OCI-LY1 (cell line): ENCODE measurements around the gene ACVR1.

Experiments
- H2AFZ ChIP-seq: fragments of 200-600 bp; sonication (generic), shearing (Covaris generic); 2 replicates; pipeline ENCODE4 v1.6.0; 2014; ENCODE audit warnings: antibody characterized with exemption, mild to moderate bottlenecking, low read length
- H3F3A ChIP-seq: fragments of 200-600 bp; sonication (generic), shearing (Covaris generic); 2 replicates; pipeline ENCODE4 v1.6.0; 2014; ENCODE audit warnings: mild to moderate bottlenecking, antibody characterized with exemption, low read length, moderate library complexity; ENCODE audit not compliant: insufficient read depth
- H3K27ac ChIP-seq: fragments of 200-600 bp; sonication (generic); 2 replicates; pipeline ENCODE4 v1.5.1; 2014; ENCODE audit warnings: low read length, mixed run types, mild to moderate bottlenecking, low read depth; ENCODE audit not compliant: poor library complexity, severe bottlenecking
- H3K27me3 ChIP-seq: fragments of 200-600 bp; sonication (generic); 2 replicates; pipeline ENCODE4 v1.6.0; 2014; ENCODE audit warnings: antibody characterized with exemption, mild to moderate bottlenecking, low read length, moderate library complexity; ENCODE audit not compliant: insufficient read depth
- H3K36me3 ChIP-seq: fragments of 200-600 bp; sonication (generic); 2 replicates; pipeline ENCODE4 v1.6.1; 2014; ENCODE audit warnings: mild to moderate bottlenecking, antibody characterized with exemption, low read length, moderate library complexity, mixed read lengths; ENCODE audit not compliant: insufficient read depth
- H3K4me1 ChIP-seq: fragments of 200-600 bp; sonication (generic); 2 replicates; pipeline ENCODE4 v1.5.1; 2014; ENCODE audit warnings: mild to moderate bottlenecking, low read length, moderate library complexity; ENCODE audit not compliant: insufficient read depth, severe bottlenecking
- H3K4me2 ChIP-seq: fragments of 200-600 bp; sonication (generic), shearing (Covaris generic); 2 replicates; pipeline ENCODE4 v1.6.1; 2014; ENCODE audit warnings: low read length
- H3K4me3 ChIP-seq: fragments of 200-600 bp; sonication (generic); 2 replicates; pipeline ENCODE4 v1.5.1; 2014; ENCODE audit warnings: low read length, low read depth, mild to moderate bottlenecking, mixed read lengths; ENCODE audit not compliant: poor library complexity, severe bottlenecking
- H3K79me2 ChIP-seq: fragments of 200-600 bp; shearing (Covaris generic); 2 replicates; pipeline ENCODE4 v1.6.1; 2016; ENCODE audit warnings: mixed run types, low read length, mixed read lengths; ENCODE audit not compliant: insufficient read depth
- H3K9ac ChIP-seq: fragments of 200-600 bp; sonication (generic), shearing (Covaris generic); 2 replicates; pipeline ENCODE4 v1.6.1; 2014; ENCODE audit warnings: mild to moderate bottlenecking, low read length, mixed read lengths
- H3K9me2 ChIP-seq: fragments of 200-600 bp; sonication (generic), shearing (Covaris generic); 2 replicates; pipeline ENCODE4 v1.6.1; 2014; ENCODE audit warnings: low read depth, mild to moderate bottlenecking, low read length, mixed read lengths
- H3K9me3 ChIP-seq: fragments of 200-600 bp; shearing (Covaris generic); 2 replicates; pipeline ENCODE4 v1.6.1; 2014; ENCODE audit warnings: low read length, mixed read lengths
- H4K20me1 ChIP-seq: fragments of 200-600 bp; sonication (generic), shearing (Covaris generic); 2 replicates; pipeline ENCODE4 v1.6.0; 2016; ENCODE audit warnings: mild to moderate bottlenecking, low read length; ENCODE audit not compliant: insufficient read depth
- CTCF ChIP-seq: fragments of 200-600 bp; sonication (generic), shearing (Covaris generic); IDR thresholded peaks from 2 replicates; pipeline ENCODE4 v1.5.1; 2017; ENCODE audit warnings: mild to moderate bottlenecking, antibody characterized with exemption, low read length, moderate library complexity, mixed read lengths
- EZH2 ChIP-seq: fragments of 200-600 bp; sonication (generic), shearing (Covaris generic); IDR thresholded peaks from 2 replicates; pipeline ENCODE4 v1.8.0; 2017; ENCODE audit warnings: borderline replicate concordance, mixed run types, mild to moderate bottlenecking, antibody characterized with exemption, low read length, moderate library complexity, mixed read lengths

ACVR1 gene

GRCh38 chr2:157876066-157876785 lies at the start of gene ACVR1:
Gene ACVR1, minus strand, starts transcription at chr2:157876330. Its CDS starts 76,837 bp downstream, at chr2:157799493.
- H3K27me3 ChIP-seq, result no peaks in the 10 kb centered on the region
- H3K4me1 ChIP-seq, result peaks cover 11% of the 10 kb centered on the region
- H3K27ac ChIP-seq, result no peak within 1 kb of the TSS
- H3K4me2 ChIP-seq, result peak within 1 kb of the TSS; percentile 86
- H4K20me1 ChIP-seq, result no peaks in the 10 kb centered on the region
- H3K9me3 ChIP-seq, result no peaks in the 10 kb centered on the region
- no peaks in the 10 kb centered on the region for H3K9me2 ChIP-seq
- H3K4me3 ChIP-seq, result peak within 1 kb of the TSS; percentile 84
- TF ChIP-seq CTCF (no peak), EZH2 (no peak)
- H3F3A ChIP-seq, result peaks cover 2% of the 10 kb centered on the region; the same call in 1 of the 2 replicates
- H3K9ac ChIP-seq, result peak within 1 kb of the TSS; percentile 66
- no peak within 1 kb of the TSS for H2AFZ ChIP-seq
- H3K79me2 ChIP-seq, result no peaks in the 10 kb centered on the region
- no peaks in the 10 kb centered on the region for H3K36me3 ChIP-seq

- Histone ChIP-seq H3K9ac (no peak overlapping the region), H3K9me3 (no peaks in the 10 kb centered on the region), H4K20me1 (no peaks in the 10 kb centered on the region), H3K27me3 (no peaks in the 10 kb centered on the region), H3K9me2 (no peaks in the 10 kb centered on the region), H3K4me2 (no peak overlapping the region), H3F3A (no peaks in the 10 kb centered on the region), H3K27ac (no peak overlapping the region), H3K79me2 (no peaks in the 10 kb centered on the region), H3K4me1 (no peaks in the 10 kb centered on the region), H3K36me3 (no peaks in the 10 kb centered on the region), H3K4me3 (no peak overlapping the region), H2AFZ (no peak overlapping the region)
- TF ChIP-seq CTCF (no peak), EZH2 (no peak)
Measured at GRCh38 chr2:157925071-157925470, 48.9 kb upstream of the ACVR1 start.

- H3K36me3 ChIP-seq, result no peaks in the 10 kb centered on the region
- H3K4me3 ChIP-seq, result no peak overlapping the region
- no peaks in the 10 kb centered on the region for H3K9me2 ChIP-seq
- H3K9ac ChIP-seq, result no peak overlapping the region
- H3F3A ChIP-seq, result no peaks in the 10 kb centered on the region
- no peaks in the 10 kb centered on the region for H3K27me3 ChIP-seq
- no peaks in the 10 kb centered on the region for H3K79me2 ChIP-seq
- no peak overlapping the region for H3K27ac ChIP-seq
- no peaks in the 10 kb centered on the region for H3K4me1 ChIP-seq
- no peaks in the 10 kb centered on the region for H4K20me1 ChIP-seq
- H3K4me2 ChIP-seq, result no peak overlapping the region
- no peak overlapping the region for H2AFZ ChIP-seq
- TF ChIP-seq CTCF (no peak), EZH2 (no peak)
- H3K9me3 ChIP-seq, result no peaks in the 10 kb centered on the region
Measured at GRCh38 chr2:157923598-157924217, 47.6 kb upstream of the ACVR1 start.
